Measurements from ENCODE around the gene MAP2K5.

DNA sequence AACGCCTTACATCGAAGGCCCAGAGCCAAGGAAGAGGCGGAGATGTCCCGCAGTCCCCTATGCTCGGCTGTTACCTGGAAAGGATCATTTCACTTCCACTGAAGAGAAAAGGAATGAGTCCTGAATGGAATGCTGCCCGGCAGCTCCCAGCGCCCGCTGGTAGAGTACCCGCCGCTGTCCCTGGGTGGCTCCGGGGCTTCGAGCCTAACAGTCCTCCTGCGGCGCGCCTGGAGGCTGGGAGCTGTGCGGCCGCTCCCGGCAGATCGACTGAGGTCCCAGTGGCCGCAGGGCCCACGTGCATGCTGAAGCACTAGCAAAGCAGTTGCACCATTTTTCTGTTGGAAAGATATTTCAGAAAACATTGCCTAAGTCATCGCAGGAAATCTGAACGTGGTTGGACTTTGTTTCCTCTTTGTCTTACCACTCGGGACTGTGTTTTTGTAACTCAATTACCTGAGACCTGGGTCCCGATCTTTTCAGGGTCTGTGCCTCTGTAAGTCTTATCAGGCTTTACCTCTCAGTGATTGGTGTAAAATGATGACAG lies 296.4 kb downstream of the MAP2K5 start:
- no peak for TF ChIP-seq ZFX (IDR thresholded peaks at IDR 0.05)
- no peak for TF ChIP-seq CTCF (conservative IDR thresholded peaks at IDR 0.05)
